ENCODE measurements around the gene LRRC47.
A peak's percentile ranks its signal among the peaks of the same experiment; 100 is the strongest.

LRRC47 gene

DNA sequence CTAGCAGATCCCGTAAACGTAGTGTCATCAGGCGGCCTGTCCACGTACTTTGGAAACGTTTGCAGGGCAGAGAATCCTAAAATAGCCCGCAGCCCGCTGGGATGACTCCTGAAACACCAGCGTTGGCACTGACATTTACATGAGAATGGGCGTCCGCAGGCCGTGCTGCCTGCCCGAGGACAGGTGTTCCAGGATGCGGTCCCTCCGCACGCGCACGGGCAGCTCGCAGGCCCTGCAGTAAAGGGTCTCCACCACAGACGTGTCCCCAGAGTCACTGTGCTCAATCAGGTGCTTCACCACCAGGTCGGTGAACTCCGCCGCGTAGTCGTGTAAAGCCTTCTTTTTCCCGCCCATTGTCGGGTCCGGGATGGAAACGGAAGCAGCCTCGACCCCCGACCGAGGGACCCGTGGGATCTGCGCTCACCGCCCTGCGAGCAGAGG, 49.9 kb downstream of the LRRC47 start:
- no peak for DNase-seq

DNA sequence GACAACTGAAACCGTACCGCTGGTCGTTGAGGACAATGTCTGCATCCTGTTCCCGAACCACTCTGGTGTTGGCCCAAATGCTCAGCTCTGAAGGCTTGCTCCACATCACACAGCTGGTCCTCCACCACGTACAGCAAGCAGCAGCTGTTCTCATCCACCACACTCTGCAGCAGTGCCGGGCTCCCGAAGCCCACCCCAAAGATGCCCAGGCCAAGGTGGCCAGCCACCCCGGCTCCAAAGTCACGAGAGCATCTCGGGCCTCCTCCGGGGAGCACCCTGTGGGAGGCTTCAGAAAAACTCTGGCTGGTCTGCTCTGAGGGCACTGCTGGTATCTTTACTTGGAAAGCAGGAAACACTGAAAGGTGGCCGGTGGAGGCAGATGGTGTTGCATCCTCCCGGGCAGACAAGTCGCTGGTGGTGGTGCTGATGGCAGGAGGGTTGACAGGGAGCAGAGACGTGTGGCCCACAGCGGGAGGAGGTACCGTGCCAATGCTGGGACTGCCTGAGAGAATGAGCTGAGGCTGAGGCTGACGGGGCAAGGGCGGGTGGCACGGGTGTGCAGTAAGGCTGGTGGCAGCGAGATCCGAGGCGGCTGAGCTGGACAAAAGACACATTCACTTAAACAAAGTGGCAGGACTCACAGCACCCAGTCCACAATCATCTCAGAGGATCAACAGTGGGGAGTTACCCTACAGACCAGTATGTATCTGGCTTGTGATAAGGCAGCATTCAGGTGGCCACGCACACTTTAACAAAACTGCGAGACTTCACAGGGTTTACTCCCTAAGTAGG, 50.5 kb downstream of the LRRC47 start:
- DNase-seq: peak; percentile 44

DNA sequence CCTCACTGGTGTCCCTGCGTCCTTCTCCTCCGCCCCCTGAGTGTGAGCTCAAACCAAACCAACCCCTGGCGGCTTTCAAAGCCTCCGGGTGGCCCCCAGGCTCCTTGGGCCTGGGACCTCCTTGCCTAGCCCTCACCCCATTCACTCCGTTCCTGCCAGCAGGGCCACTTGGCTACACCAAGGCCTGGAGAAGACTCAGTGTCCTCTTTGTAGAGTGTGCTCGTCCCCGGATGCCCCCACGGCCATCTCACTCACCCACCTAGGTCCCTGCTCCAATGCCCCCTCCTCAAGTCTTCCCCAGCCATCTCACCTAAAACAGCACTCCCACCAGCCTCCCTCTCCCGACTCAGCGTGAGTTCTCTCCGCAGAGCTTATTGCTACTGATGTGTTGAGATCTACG, 51.2 kb downstream of the LRRC47 start:
- no peak for DNase-seq

DNA sequence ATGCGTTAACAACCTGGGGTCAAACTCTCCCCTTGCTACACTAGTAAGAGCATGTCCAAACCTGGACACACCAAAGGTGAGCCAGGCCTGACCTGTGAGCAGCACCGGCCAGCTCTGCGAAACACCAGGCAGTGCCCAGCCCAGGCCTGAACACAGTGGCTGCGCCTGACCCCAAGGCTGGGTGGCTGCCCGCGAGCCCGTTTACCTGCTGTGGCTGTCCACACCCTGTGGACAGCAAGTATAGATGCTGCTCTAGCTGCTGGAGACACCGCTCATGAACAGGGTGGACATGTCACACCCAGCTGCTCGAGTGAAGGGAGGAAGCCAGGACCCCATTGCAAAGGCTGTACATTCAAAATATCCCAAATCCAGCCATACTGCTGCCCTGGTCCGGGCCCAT, 51.7 kb downstream of the LRRC47 start:
- DNase-seq: no peak

DNA sequence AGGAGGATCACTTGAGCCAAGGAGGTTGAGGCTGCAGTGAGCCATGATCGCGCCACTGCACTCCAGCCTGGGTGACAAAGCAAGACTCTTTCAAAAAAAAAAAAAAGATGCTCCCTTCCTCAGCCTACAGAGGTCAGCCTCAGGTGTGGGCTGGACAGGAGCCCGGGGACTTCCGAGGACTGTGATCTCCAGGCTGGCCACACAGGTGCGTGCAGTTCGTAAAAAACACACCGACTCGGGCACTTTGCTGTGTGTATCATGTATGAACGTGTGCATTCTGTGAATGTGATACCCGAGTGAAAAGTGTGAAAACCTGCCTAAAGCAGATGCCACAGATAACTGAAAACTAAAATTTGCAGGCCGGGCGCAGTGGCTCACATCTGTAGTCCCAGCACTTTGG, 52.5 kb downstream of the LRRC47 start:
- no peak for DNase-seq

DNA sequence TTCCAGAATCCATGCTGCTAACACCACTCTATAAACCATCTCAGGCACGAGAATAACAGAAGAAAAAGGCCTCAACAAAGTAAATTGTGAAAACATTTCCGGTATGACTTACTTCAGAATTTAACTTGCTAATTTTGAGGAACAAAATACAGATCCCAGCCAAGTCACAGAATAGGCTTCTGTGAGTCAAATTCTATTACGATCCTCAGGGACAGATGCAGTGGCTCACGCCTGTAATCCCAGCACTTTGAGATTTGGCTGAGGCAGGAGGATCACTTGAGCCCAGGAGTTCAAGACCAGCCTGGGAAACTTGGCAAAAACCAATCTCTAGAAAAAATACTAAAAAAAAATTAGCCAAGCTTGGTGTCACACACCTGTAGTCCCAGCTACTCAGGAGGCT, 52.9 kb downstream of the LRRC47 start:
- DNase-seq: no peak

DNA sequence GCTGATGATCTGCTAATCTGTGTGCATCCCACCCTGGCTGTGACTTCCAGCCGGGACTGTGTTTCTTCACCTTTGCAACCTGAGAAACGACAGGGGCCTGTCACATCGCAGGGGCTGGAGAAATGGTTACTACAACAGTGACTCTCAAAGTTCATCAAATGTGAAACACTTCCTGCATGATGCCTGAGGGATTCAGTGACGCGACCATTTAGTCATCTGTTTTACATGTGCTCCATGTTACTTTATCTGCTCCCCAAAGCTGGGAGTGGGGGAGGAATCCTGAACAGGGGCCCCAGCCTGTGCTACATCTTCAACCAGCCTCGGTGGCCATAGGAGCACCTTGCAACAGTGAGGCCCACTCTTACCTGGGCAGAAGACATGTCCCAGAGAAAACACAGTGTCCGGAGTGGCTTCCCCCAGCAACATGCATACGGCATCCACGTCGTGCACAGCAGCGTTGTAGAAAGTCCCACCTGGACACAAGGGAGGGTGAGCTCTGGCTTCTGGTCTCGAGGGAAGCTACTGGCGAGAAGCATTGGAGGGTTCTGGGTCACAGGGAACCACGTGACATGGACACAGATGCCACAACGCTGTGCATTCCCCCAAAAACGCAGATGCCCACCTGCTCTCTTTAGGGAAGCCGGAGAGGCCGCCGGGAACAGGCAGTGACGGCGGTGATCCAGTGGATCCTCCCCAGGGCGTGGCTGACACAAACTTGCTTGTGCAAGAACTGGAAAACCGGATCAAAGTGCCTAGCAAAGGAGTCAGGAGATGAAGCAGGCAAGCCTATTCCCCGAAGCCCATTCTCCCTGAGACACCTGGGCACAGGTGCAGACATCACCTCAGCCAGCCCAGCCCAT, 53.6 kb downstream of the LRRC47 start:
- no peak for DNase-seq

DNA sequence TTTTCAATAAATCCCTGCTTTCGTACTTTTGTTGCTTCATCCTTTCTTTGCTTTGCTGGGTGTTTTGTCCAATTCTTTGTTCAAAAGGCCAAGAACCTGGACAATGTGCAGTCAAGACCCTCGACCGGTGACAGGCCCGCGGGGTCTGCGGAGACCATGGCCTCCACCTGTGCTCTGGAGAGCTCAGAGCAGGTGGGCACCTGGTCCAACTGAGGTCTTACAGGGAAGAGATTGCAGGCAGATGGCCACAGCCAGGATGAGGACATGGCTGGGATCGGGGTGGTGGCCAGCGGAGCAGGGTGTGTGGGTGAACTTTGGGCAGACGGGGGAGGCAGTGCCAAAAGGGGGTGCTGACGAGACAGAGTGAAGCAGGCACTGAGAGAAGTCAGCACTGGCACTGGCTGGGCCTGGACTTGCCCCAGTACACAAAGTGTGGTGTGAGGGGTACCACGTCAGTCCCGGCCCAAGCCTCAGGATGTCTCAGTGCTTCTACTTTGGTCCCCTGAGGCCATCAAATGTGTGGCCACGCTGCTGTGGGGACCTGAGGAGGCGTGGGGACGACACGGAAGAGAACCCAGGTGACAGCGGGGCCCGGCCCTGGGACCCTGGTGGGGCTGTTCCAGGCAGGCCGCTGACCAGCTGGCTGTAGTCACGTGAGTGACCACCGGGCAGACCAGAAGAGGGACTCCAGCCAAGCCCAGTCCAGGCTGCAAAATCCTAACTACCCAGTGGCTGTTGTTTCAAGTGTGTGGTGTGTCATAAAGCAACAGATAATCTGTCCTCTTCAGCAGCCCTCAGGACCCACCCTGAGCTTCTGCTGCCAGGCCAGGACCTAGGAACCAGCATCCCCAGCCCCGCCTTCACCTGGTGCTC, 54.5 kb downstream of the LRRC47 start:
- no peak for DNase-seq

DNA sequence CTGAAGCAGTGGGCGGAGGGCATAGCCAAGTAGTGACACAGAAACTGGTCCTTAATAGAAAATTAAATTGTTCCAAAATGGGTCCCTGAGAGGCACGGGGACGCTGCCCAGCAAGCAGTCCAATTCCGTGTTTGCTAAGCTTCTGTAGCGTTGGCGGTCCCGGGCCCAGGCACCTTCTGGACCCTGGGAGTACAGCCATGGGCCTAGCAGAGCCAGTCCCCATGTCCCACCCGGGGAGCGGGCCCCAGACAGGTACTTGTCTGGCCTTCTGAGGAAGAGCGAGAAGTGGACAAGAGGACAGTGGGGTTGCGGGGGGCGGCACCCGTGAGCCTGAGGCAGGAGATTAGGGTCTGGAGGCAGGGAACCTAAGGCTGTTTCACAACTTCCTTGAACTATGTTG, 55.5 kb downstream of the LRRC47 start:
- DNase-seq: no peak

DNA sequence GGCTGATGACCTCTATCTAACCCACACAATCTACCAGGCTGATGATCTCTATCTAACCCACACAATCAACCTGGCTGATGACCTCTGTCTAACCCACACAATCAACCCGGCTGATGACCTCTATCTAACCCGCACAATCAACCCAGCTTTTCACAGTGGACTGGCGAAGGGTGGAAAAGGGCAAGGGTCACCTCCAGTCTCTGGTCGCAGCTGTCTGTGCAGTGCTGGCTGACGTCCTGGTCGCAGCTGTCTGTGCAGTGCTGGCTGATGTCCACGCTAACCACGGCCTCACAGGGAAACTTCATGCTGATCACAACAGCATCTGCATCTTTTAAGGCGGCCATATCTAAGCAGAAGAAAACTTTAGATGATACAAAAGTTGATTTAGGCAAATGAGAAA, 56.3 kb downstream of the LRRC47 start:
- no peak for DNase-seq

DNA sequence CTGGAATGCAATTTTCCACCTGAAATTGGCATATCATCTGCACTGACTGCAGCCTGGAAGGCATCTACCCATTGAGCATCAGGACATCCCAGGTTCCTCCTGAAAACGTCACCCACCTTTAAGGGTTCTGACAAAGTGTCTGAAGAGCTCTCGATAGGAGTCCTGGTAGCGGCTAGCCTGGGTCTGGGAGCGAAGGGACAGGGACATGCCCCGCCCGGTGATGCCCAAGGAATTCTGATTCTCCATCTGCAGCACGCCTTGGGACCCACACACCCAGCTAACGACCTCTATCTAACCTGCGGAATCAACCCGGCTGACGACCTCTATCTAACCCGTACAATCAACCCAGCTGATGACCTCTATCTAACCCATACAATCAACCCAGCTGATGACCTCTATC, 57.4 kb downstream of the LRRC47 start:
- no peak for DNase-seq

DNA sequence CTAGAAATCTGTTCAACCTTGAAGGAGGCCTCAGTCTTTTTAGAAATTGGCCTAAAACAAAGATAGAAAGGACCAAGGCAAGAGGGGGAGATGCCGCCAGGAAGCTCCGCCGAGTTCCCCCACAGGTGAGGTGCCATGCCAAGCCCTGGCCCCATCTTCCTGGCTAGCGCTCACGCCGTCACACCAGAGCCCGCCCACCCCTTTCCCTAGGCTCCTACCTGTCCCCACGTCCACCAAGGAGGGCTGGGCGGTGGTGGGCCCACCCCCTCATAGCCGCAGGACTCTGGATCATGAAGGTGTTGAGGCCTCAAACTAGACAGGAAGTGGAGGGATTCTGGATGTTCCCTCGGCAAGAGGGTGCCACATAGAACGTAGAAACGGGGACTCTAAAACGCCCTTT, 59.6 kb downstream of the LRRC47 start:
- DNase-seq: no peak

DNA sequence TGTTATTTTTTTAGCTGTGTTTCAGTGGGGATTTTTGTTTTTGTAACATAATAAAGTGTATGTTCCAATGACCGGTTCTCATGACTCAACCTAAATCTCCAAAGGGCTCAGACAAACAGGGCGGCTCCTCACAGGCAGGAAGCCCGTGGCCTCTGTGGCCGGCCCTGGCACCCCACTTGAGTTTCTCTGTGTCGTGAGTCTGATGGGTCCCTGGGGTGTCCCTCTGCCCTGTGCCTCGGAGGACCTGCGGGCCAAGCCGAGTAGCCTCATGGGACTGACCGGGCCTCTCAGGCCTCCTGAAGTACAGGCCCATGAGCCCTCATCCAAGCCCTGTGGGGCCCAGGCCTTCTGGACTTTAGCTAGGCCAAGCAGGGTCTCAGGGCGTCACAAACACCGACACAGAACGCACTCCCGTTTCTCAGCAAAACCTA, 60.2 kb downstream of the LRRC47 start:
- DNase-seq: no peak

DNA sequence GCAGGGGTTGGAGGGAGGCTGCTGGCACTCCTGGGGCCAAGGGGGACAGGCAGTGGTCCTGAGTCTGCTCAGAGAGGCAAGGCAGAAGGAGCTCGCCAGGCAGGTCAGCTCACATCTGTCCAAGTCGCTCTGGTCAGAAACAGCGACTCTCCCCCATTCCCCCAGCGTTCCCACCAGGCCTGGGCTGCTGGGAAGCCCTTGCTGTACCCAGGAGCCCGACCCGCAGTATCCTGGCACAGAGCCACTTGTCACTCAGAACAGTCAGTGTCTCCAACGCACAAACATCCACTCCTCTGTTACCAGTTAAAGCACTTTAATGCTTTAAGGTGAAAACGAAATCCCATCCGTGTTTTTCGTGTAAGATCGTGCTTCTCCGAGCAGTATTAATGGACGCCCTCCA, 60.6 kb downstream of the LRRC47 start:
- no peak for DNase-seq

DNA sequence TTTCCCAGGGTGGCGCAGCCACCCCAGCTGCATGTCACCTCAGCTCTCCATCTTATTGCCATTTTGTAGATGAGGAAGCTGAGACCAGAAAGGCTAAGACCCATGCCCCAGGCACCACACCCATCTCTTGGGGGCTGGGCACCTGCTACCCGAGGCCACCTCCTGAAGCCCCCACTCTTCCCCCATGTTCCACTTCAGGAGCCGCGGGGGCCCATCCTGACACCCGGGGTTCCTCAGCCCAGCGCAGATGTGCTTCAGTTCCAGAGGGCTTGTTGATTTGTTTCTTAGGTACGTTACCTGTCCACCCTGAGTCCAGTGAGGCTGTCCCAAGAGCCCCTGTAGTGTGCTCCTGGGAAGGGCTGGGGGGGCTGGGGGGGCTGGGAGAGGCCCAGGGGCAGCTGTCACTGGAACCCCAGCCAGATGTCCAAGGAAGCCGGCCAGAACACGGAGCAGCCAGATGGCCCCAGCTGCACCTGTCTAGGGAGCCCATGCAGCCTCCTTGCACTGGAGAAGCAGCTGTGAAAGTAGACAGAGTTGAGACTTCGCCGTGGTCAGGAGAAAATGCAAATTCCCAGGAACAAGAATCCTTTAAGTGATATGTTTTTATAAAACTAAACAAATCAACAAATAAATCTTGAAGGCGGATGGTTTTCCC, 61.1 kb downstream of the LRRC47 start:
- DNase-seq: no peak

DNA sequence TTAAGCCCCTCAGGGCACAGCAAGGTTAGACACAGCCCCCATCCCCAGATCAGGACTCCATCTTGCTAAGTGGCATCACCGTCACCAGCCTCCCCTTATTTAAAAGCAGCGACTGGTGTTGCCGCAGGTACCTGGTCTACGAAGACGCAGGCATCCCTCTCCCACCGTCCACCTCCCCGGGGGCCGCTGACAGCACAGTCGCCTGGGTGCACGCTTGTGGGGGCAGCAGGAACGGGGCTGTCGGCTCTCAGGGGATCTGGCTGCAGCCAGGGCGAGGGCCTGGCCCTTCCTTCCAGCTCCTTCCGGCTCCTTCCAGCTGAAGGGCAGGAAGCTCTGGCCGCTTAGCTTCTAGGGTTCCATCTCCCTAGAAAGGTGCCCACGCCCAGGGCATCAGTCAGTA, 61.7 kb downstream of the LRRC47 start:
- DNase-seq: no peak

DNA sequence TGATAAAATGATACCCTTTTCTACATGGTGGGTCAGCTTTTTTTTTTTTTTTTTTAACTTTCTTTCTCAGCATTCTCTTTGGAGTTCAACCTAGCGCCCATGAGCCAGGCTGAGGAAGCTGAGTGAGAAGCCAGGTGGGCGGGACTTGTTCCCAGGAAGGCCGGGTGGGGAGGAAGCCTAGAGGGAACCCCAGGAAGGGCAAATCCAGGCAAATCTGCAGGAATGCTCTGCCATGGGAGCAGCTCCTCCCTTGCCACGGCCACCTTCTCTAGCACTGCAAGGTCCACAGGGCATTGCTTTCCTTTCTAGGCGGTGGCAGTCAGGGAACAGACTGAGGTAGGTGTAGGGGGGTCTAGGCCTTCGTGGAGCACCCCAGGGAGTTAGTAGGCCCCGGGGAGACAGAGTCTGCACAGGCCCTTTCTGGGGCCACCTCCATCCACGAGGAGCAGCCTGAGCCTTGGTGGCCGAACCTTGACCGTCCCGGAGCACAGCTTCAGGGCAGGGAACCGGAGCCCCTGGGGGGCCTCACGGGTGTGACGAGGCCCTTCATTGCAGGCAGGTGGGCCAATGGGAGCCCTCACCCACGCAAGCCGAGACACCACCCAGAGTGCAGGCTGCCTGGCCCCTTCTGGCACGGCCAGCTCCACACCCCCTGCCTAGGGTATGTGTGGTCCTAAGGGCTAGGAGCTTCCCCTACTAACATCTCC, 62.3 kb downstream of the LRRC47 start:
- no peak for DNase-seq

DNA sequence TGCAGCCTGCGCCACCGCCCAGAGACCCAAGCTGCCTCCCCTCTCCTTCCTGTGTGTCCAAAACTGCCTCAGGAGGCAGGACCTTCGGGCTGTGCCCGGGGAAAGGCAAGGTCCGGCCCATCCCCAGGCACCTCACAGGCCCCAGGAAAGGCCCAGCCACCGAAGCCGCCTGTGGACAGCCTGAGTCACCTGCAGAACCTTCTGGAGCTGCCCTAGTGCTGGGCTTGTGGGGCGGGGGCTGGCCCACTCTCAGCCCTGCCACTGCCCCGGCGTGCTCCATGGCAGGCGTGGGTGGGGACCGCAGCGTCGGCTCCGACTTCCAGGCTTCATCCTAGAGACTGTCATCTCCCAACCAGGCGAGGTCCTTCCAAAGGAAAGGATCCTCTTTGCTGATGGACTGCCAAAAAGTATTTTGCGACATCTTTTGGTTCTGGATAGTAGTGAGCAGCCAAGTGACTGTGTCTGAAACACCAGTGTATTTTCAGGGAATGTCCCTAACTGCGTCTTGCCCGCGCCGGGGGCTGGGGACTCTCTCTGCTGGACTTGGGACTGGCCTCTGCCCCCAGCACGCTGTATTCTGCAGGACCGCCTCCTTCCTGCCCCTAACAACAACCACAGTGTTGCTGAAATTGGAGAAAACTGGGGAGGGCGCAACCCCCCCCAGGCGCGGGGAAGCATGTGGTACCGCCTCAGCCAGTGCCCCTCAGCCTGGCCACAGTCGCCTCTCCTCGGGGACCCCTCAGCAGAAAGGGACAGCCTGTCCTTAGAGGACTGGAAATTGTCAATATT, 63.0 kb downstream of the LRRC47 start:
- no peak for DNase-seq

DNA sequence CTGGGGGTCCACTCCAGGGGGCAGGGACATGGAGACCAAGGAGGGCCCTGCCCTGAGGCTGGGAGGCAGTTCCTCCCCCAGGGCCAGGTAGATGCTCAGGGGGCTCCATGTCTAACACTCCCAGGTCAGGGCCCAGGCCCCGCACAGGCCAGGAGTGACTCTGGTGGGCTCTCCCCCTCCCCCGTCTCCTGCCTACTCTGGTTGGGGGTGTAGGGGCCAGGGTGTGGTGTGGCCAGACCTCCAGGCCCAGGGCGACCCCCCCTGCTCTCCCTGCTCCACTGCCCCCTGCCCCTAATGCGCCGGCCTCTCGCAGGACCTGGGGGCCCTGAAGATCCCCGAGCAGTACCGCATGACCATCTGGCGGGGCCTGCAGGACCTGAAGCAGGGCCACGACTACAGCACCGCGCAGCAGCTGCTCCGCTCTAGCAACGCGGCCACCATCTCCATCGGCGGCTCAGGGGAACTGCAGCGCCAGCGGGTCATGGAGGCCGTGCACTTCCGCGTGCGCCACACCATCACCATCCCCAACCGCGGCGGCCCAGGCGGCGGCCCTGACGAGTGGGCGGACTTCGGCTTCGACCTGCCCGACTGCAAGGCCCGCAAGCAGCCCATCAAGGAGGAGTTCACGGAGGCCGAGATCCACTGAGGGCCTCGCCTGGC, 63.7 kb downstream of the LRRC47 start:
- peak; percentile 35 for DNase-seq

DNA sequence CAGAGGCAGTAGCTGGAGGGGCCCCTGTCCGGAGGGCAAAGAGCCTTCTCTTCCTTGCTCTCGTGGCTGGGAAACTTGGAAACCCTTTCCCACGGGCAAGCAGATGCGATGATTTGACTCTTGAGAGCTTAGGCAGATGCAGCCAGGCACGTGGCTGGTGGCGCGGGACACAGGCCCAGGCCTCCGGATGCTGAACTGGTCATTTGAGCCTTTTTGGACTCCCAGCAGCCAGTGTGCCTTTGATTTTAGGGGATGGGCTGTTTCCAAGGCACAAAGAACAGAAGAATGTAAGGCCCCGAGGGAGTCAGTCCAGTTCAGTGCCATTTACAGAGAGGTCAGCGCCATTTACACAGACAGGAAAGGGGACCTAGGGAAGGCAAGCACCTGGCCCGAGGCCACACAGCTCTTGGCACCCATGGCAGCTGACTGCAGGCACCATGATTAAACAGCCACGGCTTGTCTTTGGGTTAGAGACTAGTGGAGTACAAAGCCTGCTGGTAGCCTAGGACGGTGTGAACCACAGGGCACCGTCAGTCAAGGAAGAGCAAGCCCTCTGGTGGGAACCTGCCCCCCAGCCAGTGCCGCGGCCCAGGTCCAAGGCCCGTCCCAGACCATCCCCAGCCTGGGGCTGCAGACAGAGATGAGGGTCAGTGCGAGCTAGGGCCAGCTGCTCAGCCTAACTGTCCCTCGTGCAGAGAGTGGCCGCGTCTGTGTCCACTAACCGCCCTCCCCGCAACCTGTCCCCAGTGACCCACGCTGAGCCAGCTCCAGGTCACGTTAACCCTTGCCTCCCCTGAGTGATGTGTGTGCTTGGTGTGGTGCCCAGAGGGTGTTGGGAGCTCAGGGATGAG, 64.5 kb downstream of the LRRC47 start:
- no peak for DNase-seq
